Right atrium auricular region (tissue), 2 donors: ENCODE data around the gene GP1BB. TPM values are rescaled to one million over a fixed set of nuclear protein-coding genes. Genes with fewer than 3 reads are reported as not detected.

Experiments
- DNase-seq: peaks from one replicate; pipeline ENCODE4 v3.0.0-alpha.2; 2019; ENCODE audit warnings: low spot score
- H3K27ac ChIP-seq, 2 donors: fragments of 200-600 bp; sonication (generic); 1 replicate in 1 of 2; 2 replicates in 1 of 2; pipeline ENCODE4 v1.5.1; 2016 to 2019
- H3K27me3 ChIP-seq, 2 donors: fragments of 200-600 bp; sonication (generic); one replicate each; pipeline versions ENCODE4 v1.5.1 to v1.6.0; 2017 to 2019
- H3K36me3 ChIP-seq: fragments of 200-600 bp; sonication (generic); one replicate; pipeline ENCODE4 v1.5.1; 2016
- H3K4me1 ChIP-seq, 2 donors: fragments of 200-600 bp; sonication (generic); one replicate each; pipeline versions ENCODE4 v1.5.1 to v1.6.0; 2017 to 2019
- H3K4me3 ChIP-seq, 2 donors: fragments of 200-600 bp; sonication (generic); 1 replicate in 1 of 2; 2 replicates in 1 of 2; pipeline ENCODE4 v1.5.1; 2017 to 2019; ENCODE audit warnings: mild to moderate bottlenecking in 1 of 2, moderate library complexity in 1 of 2
- H3K9me3 ChIP-seq, 2 donors: fragments of 200-600 bp; sonication (generic); one replicate each; pipeline ENCODE4 v1.5.1; 2019
- CTCF ChIP-seq, 2 donors: fragments of 200-600 bp; sonication (generic); IDR thresholded peaks; one replicate each; pipeline ENCODE4 v1.5.1; 2019; ENCODE audit warnings: antibody characterized with exemption in 2 of 2
- total RNA-seq, 2 donors: library from RNA; depleted of rRNA; stranded (reverse); fragments of >200 nt; gene quantifications; one replicate each; pipeline ENCODE4 v1.1.0, GENCODE V29; 2016

Gene GP1BB
- total RNA-seq, 2 donors from 2014 or later = 25.8 to 34.7 TPM

GRCh38 chr22:19686946-19687345 lies 36.4 kb upstream of the GP1BB start:
- no peaks in the 10 kb centered on the region for H3K9me3 ChIP-seq
- H3K4me1 ChIP-seq = peaks cover 0 to 4% of the 10 kb centered on the region in 2 donors
- TF ChIP-seq CTCF (IDR thresholded peaks at IDR 0.05) = no peak
- H3K4me3 ChIP-seq = no peak overlapping the region
- H3K27me3 ChIP-seq = no peaks in the 10 kb centered on the region
- no peak overlapping the region for H3K27ac ChIP-seq
- no peaks in the 10 kb centered on the region for H3K36me3 ChIP-seq
- no peak for DNase-seq

GRCh38 chr22:19687561-19688300 lies 35.6 kb upstream of the GP1BB start:
- Histone ChIP-seq H3K27ac (no peak overlapping the region), H3K27me3 (no peaks in the 10 kb centered on the region), H3K4me1 (peaks cover 0 to 5% of the 10 kb centered on the region in 2 donors), H3K36me3 (no peaks in the 10 kb centered on the region), H3K9me3 (no peaks in the 10 kb centered on the region), H3K4me3 (no peak overlapping the region)
- no peak for DNase-seq
- TF ChIP-seq CTCF (IDR thresholded peaks at IDR 0.05) = no peak

GRCh38 chr22:19688301-19689290 lies 34.7 kb upstream of the GP1BB start:
- Histone ChIP-seq H3K4me3 (no peak overlapping the region), H3K9me3 (no peaks in the 10 kb centered on the region), H3K36me3 (no peaks in the 10 kb centered on the region), H3K4me1 (peaks cover 0 to 5% of the 10 kb centered on the region in 2 donors), H3K27ac (no peak overlapping the region), H3K27me3 (no peaks in the 10 kb centered on the region)
- DNase-seq = no peak
- no peak for TF ChIP-seq CTCF (IDR thresholded peaks at IDR 0.05)

GRCh38 chr22:19689408-19689807 lies 33.9 kb upstream of the GP1BB start:
- no peak for DNase-seq
- TF ChIP-seq CTCF (IDR thresholded peaks at IDR 0.05) = no peak
- H3K27ac ChIP-seq = no peak overlapping the region

GRCh38 chr22:19691007-19691720 lies 32.2 kb upstream of the GP1BB start:
- no peak overlapping the region for H3K27ac ChIP-seq
- no peak for TF ChIP-seq CTCF (IDR thresholded peaks at IDR 0.05)
- no peak for DNase-seq

More at GRCh38 chr22:19689408-19689807, 33.9 kb upstream of the GP1BB start:
- peaks cover 0 to 5% of the 10 kb centered on the region in 2 donors for H3K4me1 ChIP-seq
- no peaks in the 10 kb centered on the region for H3K9me3 ChIP-seq
- no peaks in the 10 kb centered on the region for H3K27me3 ChIP-seq
- H3K4me3 ChIP-seq = no peak overlapping the region
- H3K36me3 ChIP-seq = no peaks in the 10 kb centered on the region

More at GRCh38 chr22:19691007-19691720, 32.2 kb upstream of the GP1BB start:
- H3K4me1 ChIP-seq = peaks cover 0 to 5% of the 10 kb centered on the region in 2 donors
- peak overlapping the region in 1 of 2 donors; percentile 11 for H3K4me3 ChIP-seq
- no peaks in the 10 kb centered on the region for H3K36me3 ChIP-seq
- no peaks in the 10 kb centered on the region for H3K27me3 ChIP-seq
- no peaks in the 10 kb centered on the region for H3K9me3 ChIP-seq
